Vagina (tissue), 2 donors: Measurements from ENCODE around the gene ANGPT4. TPM values are rescaled to one million over a fixed set of nuclear protein-coding genes. Genes with fewer than 3 reads are reported as not detected.

Experiments used
- DNase-seq, 2 donors: peaks; one replicate each; pipeline ENCODE4 v3.0.0-alpha.2; 2017; ENCODE audit errors: extremely low spot score in 2 of 2
- H3K27ac ChIP-seq: fragments of 200-600 bp; sonication (generic); one replicate; pipeline ENCODE4 v1.5.1; 2019
- H3K27me3 ChIP-seq: fragments of 200-600 bp; sonication (generic); one replicate; pipeline ENCODE4 v1.5.1; 2019
- H3K36me3 ChIP-seq, 2 donors: fragments of 200-600 bp; sonication (generic); one replicate each; pipeline ENCODE4 v1.5.1; 2017 to 2019
- H3K4me1 ChIP-seq: fragments of 200-600 bp; sonication (generic); one replicate; pipeline ENCODE4 v1.5.1; 2019
- H3K4me3 ChIP-seq, 2 donors: fragments of 200-600 bp; sonication (generic); 1 replicate in 1 of 2; 2 replicates in 1 of 2; pipeline ENCODE4 v1.5.1; 2016 to 2019
- H3K9me3 ChIP-seq: fragments of 200-600 bp; sonication (generic); one replicate; pipeline ENCODE4 v1.5.1; 2019
- CTCF ChIP-seq, 3 experiments: fragments of 450-650 bp in 2 of 3; fragments of 200-600 bp in 1 of 3; sonication (generic) in 1 of 3; IDR thresholded peaks; one replicate each; pipeline ENCODE4 v1.5.1; 2017 to 2019; ENCODE audit warnings: antibody characterized with exemption in 3 of 3, mild to moderate bottlenecking in 2 of 3, moderate library complexity in 2 of 3
- POLR2A ChIP-seq, 2 donors: fragments of 450-650 bp; IDR thresholded peaks; one replicate each; pipeline ENCODE4 v1.6.1; 2017; ENCODE audit warnings: antibody characterized with exemption in 2 of 2, mild to moderate bottlenecking in 2 of 2, moderate library complexity in 2 of 2
- POLR2AphosphoS5 ChIP-seq, 2 donors: sonication (generic); formaldehyde crosslinking; IDR thresholded peaks; one replicate each; pipeline ENCODE4 v1.9.0; 2017; ENCODE audit warnings: antibody characterized with exemption in 2 of 2, mild to moderate bottlenecking in 2 of 2, low read depth in 1 of 2; ENCODE audit not compliant: insufficient read depth in 1 of 2
- intact Hi-C: fragments of 100-400 bp; cut with DNase I; formaldehyde crosslinking; loops from one replicate; pipeline ENCODE4 v1.15.1; 2023
- total RNA-seq: library from RNA; depleted of rRNA; stranded (reverse); fragments of >200 nt; gene quantifications from one replicate; pipeline ENCODE4 v1.2.3, GENCODE V29; 2016

The ANGPT4 gene
- total RNA-seq, 1 donor from 2014 or later, result 0.98 TPM

GRCh38 chr20:843912-844311 lies 72.2 kb downstream of the ANGPT4 start:
- Histone ChIP-seq H3K4me1 (peaks cover 56% of the 10 kb centered on the region), H3K27ac (no peak overlapping the region), H3K4me3 (peak overlapping the region in 1 of 2 donors; percentile 2), H3K9me3 (no peaks in the 10 kb centered on the region), H3K27me3 (no peaks in the 10 kb centered on the region), H3K36me3 (no peaks in the 10 kb centered on the region)
- no peak for DNase-seq
- intact Hi-C loops, result no loop called here
- TF ChIP-seq CTCF (IDR thresholded peaks at IDR 0.05), result no peak
- TF ChIP-seq POLR2AphosphoS5 (IDR thresholded peaks at IDR 0.05; ENCODE audit: insufficient read depth in 1 of 2, low read depth in 1 of 2), result no peak
- TF ChIP-seq POLR2A (IDR thresholded peaks at IDR 0.05), result no peak

GRCh38 chr20:842547-842940 lies 73.6 kb downstream of the ANGPT4 start:
- no peak for DNase-seq
- intact Hi-C loops, result no loop called here
- no peaks in the 10 kb centered on the region for H3K9me3 ChIP-seq
- H3K4me3 ChIP-seq, result peak overlapping the region in 1 of 2 donors; percentile 51
- no peaks in the 10 kb centered on the region for H3K36me3 ChIP-seq
- H3K27me3 ChIP-seq, result no peaks in the 10 kb centered on the region
- peak overlapping the region; percentile 57 for H3K27ac ChIP-seq
- TF ChIP-seq POLR2A (IDR thresholded peaks at IDR 0.05) (no peak), CTCF (IDR thresholded peaks at IDR 0.05) (no peak), POLR2AphosphoS5 (IDR thresholded peaks at IDR 0.05; ENCODE audit: insufficient read depth in 1 of 2, low read depth in 1 of 2) (peak in 1 of 2 donors; percentile 7)
- peaks cover 56% of the 10 kb centered on the region for H3K4me1 ChIP-seq

- DNase-seq, result no peak
- no peaks in the 10 kb centered on the region for H3K36me3 ChIP-seq
- TF ChIP-seq CTCF (IDR thresholded peaks at IDR 0.05) (no peak), POLR2AphosphoS5 (IDR thresholded peaks at IDR 0.05; ENCODE audit: insufficient read depth in 1 of 2, low read depth in 1 of 2) (peak in 1 of 2 donors; percentile 25), POLR2A (IDR thresholded peaks at IDR 0.05) (no peak)
- H3K27me3 ChIP-seq, result no peaks in the 10 kb centered on the region
- H3K4me3 ChIP-seq, result peak overlapping the region; percentile 35 to 51
- intact Hi-C loops, result no loop called here
- no peaks in the 10 kb centered on the region for H3K9me3 ChIP-seq
- H3K4me1 ChIP-seq, result peaks cover 51% of the 10 kb centered on the region
- peak overlapping the region; percentile 57 for H3K27ac ChIP-seq
These were observed 74.3 kb downstream of the ANGPT4 start for GRCh38 chr20:841568-842546.

GRCh38 chr20:840858-841567 lies 75.1 kb downstream of the ANGPT4 start:
- DNase-seq, result no peak
- Histone ChIP-seq H3K4me1 (peaks cover 49% of the 10 kb centered on the region), H3K4me3 (peak overlapping the region; percentile 35 to 51), H3K9me3 (no peaks in the 10 kb centered on the region), H3K36me3 (no peaks in the 10 kb centered on the region), H3K27ac (peak overlapping the region; percentile 57), H3K27me3 (no peaks in the 10 kb centered on the region)
- no peak for TF ChIP-seq POLR2AphosphoS5 (IDR thresholded peaks at IDR 0.05; ENCODE audit: insufficient read depth in 1 of 2, low read depth in 1 of 2)
- no peak for TF ChIP-seq POLR2A (IDR thresholded peaks at IDR 0.05)
- TF ChIP-seq CTCF (IDR thresholded peaks at IDR 0.05), result no peak
- intact Hi-C loops, result no loop called here
